K562 (cell line): Measurements from ENCODE around the gene KLF17. TPM values are rescaled to one million over a fixed set of nuclear protein-coding genes. Genes with fewer than 3 reads are reported as not detected.

Source experiments
- DACH1 ChIP-seq: fragments of 450-650 bp; IDR thresholded peaks from 2 replicates; pipeline ENCODE4 v1.6.1; 2018; ENCODE audit not compliant: partially characterized antibody
- ZBTB40 ChIP-seq, 2 experiments: fragments of 450-650 bp in 1 of 2; sonication (generic) in 1 of 2; formaldehyde crosslinking in 1 of 2; IDR thresholded peaks; 2 replicates each; pipeline versions ENCODE4 v1.7.1 to v1.9.0; 2016 to 2022; ENCODE audit warnings: inconsistent platforms in 1 of 2, mild to moderate bottlenecking in 1 of 2, missing genetic modification reagents in 1 of 2
- polyA plus RNA-seq, 8 experiments: library from polyadenylated mRNA; depleted of rRNA in 4 of 8; stranded (reverse) in 5 of 8; unstranded in 3 of 8; fragments of >200 nt; fragmentation: Nextera tagmentation in 2 of 8; fragmentation: Illumina TruSeq in 1 of 8; extraction: Ambion mirVana in 2 of 8; extraction: Trizol in 1 of 8; gene quantifications; 2 replicates each; pipeline versions ENCODE4 v1.2.1 to v1.2.3, GENCODE V29; 2011 to 2014; ENCODE audit warnings: inconsistent platforms in 1 of 8, missing spikeins in 1 of 8
- total RNA-seq, 7 experiments: library from RNA; depleted of rRNA in 6 of 7; stranded (reverse); fragments of >200 nt in 6 of 7; fragmentation: Illumina TruSeq in 2 of 7; extraction: Trizol in 2 of 7; gene quantifications; 2 replicates each; pipeline versions ENCODE4 v1.2.1 to v1.2.3, GENCODE V29; 2011 to 2021; ENCODE audit warnings: low replicate concordance in 1 of 7
- TF ChIP-seq, protein P1 (sequence below): sonication (generic); formaldehyde crosslinking; IDR thresholded peaks from 2 replicates; pipeline ENCODE4 v1.8.0; 2022; ENCODE audit warnings: mild to moderate bottlenecking, missing genetic modification reagents
- TF ChIP-seq, protein P2 (sequence below): sonication (generic); formaldehyde crosslinking; IDR thresholded peaks from 2 replicates; pipeline ENCODE4 v1.8.0; 2022; ENCODE audit warnings: missing genetic modification reagents, mild to moderate bottlenecking, borderline replicate concordance

The KLF17 gene
- total and polyA plus RNA-seq, 9 of the 15 experiments (the other 6 are each of a cell fraction or from before 2014, with no cell fraction given) = 0.01 to 0.24 (median 0.13) TPM; not detected in 6

GRCh38 chr1:44073528-44073927 is 45.1 kb upstream of the KLF17 start (continued):
- 0 out of 2 replicates have a peak, but pooled peaks have one; percentile 28 for TF ChIP-seq ZBTB40 (IDR thresholded peaks at IDR 0.05)
- TF ChIP-seq ZBTB40 (CRISPR knock-in tag; IDR thresholded peaks at IDR 0.05) = no peak
- no peak for TF ChIP-seq DACH1
- TF ChIP-seq, protein P1, sequence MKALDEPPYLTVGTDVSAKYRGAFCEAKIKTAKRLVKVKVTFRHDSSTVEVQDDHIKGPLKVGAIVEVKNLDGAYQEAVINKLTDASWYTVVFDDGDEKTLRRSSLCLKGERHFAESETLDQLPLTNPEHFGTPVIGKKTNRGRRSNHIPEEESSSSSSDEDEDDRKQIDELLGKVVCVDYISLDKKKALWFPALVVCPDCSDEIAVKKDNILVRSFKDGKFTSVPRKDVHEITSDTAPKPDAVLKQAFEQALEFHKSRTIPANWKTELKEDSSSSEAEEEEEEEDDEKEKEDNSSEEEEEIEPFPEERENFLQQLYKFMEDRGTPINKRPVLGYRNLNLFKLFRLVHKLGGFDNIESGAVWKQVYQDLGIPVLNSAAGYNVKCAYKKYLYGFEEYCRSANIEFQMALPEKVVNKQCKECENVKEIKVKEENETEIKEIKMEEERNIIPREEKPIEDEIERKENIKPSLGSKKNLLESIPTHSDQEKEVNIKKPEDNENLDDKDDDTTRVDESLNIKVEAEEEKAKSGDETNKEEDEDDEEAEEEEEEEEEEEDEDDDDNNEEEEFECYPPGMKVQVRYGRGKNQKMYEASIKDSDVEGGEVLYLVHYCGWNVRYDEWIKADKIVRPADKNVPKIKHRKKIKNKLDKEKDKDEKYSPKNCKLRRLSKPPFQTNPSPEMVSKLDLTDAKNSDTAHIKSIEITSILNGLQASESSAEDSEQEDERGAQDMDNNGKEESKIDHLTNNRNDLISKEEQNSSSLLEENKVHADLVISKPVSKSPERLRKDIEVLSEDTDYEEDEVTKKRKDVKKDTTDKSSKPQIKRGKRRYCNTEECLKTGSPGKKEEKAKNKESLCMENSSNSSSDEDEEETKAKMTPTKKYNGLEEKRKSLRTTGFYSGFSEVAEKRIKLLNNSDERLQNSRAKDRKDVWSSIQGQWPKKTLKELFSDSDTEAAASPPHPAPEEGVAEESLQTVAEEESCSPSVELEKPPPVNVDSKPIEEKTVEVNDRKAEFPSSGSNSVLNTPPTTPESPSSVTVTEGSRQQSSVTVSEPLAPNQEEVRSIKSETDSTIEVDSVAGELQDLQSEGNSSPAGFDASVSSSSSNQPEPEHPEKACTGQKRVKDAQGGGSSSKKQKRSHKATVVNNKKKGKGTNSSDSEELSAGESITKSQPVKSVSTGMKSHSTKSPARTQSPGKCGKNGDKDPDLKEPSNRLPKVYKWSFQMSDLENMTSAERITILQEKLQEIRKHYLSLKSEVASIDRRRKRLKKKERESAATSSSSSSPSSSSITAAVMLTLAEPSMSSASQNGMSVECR (CRISPR knock-in tag) = no peak
- TF ChIP-seq, protein P2, sequence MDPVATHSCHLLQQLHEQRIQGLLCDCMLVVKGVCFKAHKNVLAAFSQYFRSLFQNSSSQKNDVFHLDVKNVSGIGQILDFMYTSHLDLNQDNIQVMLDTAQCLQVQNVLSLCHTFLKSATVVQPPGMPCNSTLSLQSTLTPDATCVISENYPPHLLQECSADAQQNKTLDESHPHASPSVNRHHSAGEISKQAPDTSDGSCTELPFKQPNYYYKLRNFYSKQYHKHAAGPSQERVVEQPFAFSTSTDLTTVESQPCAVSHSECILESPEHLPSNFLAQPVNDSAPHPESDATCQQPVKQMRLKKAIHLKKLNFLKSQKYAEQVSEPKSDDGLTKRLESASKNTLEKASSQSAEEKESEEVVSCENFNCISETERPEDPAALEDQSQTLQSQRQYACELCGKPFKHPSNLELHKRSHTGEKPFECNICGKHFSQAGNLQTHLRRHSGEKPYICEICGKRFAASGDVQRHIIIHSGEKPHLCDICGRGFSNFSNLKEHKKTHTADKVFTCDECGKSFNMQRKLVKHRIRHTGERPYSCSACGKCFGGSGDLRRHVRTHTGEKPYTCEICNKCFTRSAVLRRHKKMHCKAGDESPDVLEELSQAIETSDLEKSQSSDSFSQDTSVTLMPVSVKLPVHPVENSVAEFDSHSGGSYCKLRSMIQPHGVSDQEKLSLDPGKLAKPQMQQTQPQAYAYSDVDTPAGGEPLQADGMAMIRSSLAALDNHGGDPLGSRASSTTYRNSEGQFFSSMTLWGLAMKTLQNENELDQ (CRISPR knock-in tag) = no peak
